BJ (cell line): ENCODE results near the gene MIS18A. TPM values are rescaled to one million over a fixed set of nuclear protein-coding genes. Genes with fewer than 3 reads are reported as not detected.
"Not testable (repeated sequence)": the region's sequence is repeated elsewhere in the genome, so short reads cannot be mapped to it uniquely, and the experiment has no call there.

Experiments used
- CTCF ChIA-PET: fragments of 350-600 bp; formaldehyde crosslinking; extraction: SDS; loops from one replicate; lab custom pipeline; 2021; ENCODE audit warnings: antibody characterized with exemption, inconsistent platforms; lab: Yijun Ruan, JAX
- POLR2A ChIA-PET: fragments of 300-600 bp; sonication (Branson Sonifier 250); formaldehyde crosslinking; extraction: SDS; loops from one replicate; lab custom pipeline; 2021; ENCODE audit warnings: antibody characterized with exemption; lab: Charles Lee
- DNase-seq: peaks from one replicate; pipeline ENCODE4 v3.0.0-alpha.2; 2011; ENCODE audit warnings: low read depth
- H3K27me3 ChIP-seq: 2 replicates; pipeline ENCODE4 v1.6.0; 2011; ENCODE audit warnings: low read length; ENCODE audit not compliant: control insufficient read depth, insufficient read depth
- H3K36me3 ChIP-seq: 2 replicates; pipeline ENCODE4 v1.5.1; 2011; ENCODE audit warnings: low read length; ENCODE audit not compliant: control insufficient read depth, insufficient read depth
- H3K4me3 ChIP-seq: 2 replicates; pipeline ENCODE4 v1.5.1; 2011; ENCODE audit warnings: low read depth, mild to moderate bottlenecking, control low read depth, low read length
- polyA plus RNA-seq: library from polyadenylated mRNA; depleted of rRNA; stranded (reverse); fragments of >200 nt; gene quantifications from 2 replicates; pipeline ENCODE4 v1.2.3, GENCODE V29; 2011
- TF ChIP-seq, protein P1 (sequence below): IDR thresholded peaks from 2 replicates; pipeline ENCODE4 v1.5.1; 2011; ENCODE audit warnings: low read depth, mild to moderate bottlenecking, control low read depth, inconsistent platforms, low read length, moderate library complexity; ENCODE audit not compliant: insufficient read depth

The MIS18A gene
- polyA plus RNA-seq, 1 experiment = 6.0 TPM

DNA sequence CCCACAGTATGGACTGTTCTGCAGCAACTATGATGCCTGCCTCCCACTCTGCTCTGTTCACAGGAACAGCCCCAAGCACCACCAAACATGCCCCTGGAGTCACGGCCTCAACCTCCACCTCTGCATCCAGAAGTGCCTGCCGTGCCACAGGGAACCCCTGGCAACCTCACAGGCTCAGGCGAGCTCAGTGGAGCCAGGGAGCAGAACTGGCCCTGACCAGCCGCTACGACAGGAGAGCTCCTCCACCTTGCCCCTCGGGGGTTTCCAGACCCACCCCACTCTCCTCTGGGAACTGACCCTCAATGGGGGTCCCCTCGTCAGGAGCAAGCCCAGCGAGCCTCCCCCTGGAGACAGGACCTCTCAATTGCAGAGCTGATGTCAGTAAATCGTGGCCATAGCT lies 32.8 kb upstream of the MIS18A start:
- Histone ChIP-seq H3K4me3 (no peak overlapping the region), H3K36me3 (peaks cover 14% of the 10 kb centered on the region), H3K27me3 (no peaks in the 10 kb centered on the region)
- ChIA-PET POLR2A (no interaction called here), CTCF (no interaction called here)
- DNase-seq = no peak
- TF ChIP-seq, protein P1, sequence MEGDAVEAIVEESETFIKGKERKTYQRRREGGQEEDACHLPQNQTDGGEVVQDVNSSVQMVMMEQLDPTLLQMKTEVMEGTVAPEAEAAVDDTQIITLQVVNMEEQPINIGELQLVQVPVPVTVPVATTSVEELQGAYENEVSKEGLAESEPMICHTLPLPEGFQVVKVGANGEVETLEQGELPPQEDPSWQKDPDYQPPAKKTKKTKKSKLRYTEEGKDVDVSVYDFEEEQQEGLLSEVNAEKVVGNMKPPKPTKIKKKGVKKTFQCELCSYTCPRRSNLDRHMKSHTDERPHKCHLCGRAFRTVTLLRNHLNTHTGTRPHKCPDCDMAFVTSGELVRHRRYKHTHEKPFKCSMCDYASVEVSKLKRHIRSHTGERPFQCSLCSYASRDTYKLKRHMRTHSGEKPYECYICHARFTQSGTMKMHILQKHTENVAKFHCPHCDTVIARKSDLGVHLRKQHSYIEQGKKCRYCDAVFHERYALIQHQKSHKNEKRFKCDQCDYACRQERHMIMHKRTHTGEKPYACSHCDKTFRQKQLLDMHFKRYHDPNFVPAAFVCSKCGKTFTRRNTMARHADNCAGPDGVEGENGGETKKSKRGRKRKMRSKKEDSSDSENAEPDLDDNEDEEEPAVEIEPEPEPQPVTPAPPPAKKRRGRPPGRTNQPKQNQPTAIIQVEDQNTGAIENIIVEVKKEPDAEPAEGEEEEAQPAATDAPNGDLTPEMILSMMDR = no peak

DNA sequence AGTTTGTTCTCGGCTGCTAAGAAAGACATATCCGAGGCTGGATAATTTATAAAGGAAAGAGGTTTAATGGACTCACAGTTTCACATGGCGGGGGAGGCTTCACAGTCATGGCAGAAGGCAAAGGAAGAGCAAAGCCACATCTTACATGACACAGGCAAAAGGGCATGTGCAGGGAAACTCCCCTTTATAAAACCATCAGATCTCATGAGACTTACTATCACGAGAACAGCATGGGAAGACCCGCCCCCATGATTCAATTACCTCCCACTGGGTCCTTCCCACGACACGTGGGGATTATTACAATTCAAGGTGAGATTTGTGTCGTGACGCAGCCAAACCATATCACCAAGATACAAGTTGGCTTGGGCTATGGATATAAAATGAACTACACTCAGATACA lies 32.1 kb upstream of the MIS18A start:
- CTCF ChIA-PET, H3K4me3 ChIP-seq, H3K27me3 ChIP-seq, DNase-seq: not testable (repeated sequence)
- peaks cover 12% of the 10 kb centered on the region for H3K36me3 ChIP-seq
- POLR2A ChIA-PET = interaction anchor here (0.7 kb wide), 1 partner anchor 699 kb away, joined by 5 read pairs; no protein-coding TSS in a partner anchor

DNA sequence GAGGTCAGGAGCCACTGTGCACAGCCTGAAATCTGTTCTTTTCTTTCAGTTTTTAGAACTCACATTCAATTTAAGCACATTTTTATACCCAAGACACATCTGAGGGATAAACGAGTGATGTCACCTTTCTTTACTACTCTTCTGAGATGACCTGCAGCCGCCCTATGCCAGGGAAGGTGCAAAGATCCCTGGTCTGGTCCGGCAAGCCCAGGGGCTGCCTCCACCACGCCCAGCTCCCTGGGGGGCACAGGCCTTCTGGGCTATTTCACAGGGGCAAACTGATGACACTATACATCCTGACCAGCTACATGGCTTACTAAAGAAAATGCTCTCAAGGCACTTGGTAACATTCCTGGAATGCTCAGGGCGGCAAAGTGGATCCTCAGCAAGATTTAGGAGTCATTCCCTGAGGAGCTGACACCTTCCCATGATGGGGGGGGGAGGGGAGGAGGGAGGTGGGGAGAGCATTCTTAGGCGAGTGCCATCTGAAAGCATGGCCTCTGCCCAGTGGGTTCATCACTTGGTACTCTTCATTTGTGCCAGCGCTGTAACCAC lies 31.1 kb upstream of the MIS18A start:
- Histone ChIP-seq H3K27me3 (no peaks in the 10 kb centered on the region), H3K36me3 (peaks cover 10% of the 10 kb centered on the region), H3K4me3 (no peak overlapping the region)
- ChIA-PET POLR2A (no interaction called here), CTCF (no interaction called here)
- TF ChIP-seq, protein P1 = no peak
- no peak for DNase-seq

DNA sequence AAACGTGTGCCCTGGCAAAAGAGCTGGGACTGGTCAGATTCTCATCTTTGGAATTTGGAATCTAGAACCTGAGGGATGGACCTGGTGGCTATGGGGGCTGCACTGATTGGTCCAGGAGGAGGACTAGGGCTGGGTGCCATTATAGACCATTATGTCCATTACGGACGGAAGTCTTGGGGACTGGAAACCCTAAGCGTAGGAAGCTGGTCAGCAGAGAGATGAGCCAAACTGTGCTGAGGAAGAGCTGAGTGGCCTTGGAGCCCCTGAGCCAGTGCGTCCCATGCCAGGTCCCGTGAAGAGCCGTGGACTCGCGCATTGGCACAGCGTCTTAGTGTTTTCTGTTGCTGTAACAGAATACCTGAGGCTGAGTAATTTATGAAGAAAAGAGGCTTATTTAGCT lies 29.8 kb upstream of the MIS18A start:
- H3K4me3 ChIP-seq = no peak overlapping the region
- TF ChIP-seq, protein P1 = no peak
- POLR2A ChIA-PET = no interaction called here
- DNase-seq = no peak
- no peaks in the 10 kb centered on the region for H3K27me3 ChIP-seq
- CTCF ChIA-PET = interaction anchor here (1.1 kb wide), 1 partner anchor 25 kb away, joined by 3 read pairs; no protein-coding TSS in a partner anchor
- peaks cover 9% of the 10 kb centered on the region for H3K36me3 ChIP-seq

DNA sequence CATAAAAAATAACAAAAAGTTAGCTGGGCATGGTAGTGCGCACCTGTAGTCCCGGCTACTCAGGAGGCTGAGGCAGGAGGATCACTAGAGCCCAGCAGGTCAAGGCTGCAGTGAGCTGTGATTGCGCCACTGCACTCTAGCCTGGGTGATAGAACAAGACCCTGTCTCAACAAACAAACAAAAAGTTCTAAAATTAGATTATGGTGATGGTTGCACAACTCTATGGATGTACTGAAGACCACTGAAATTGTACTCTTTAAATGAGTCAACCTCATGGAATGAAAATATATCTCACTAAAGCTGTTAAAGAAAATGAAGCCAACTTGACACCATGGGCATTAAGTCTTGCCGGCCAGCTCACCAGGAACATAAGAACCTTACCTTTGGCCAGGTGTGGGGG lies 28.9 kb upstream of the MIS18A start:
- peaks cover 7% of the 10 kb centered on the region; the same call in 1 of the 2 replicates for H3K36me3 ChIP-seq
- H3K4me3 ChIP-seq = no peak overlapping the region
- ChIA-PET POLR2A (interaction anchor here (0.6 kb wide), 1 partner anchor 1002 kb away, joined by 7 read pairs; no protein-coding TSS in a partner anchor), CTCF (interaction anchor here (0.6 kb wide), 1 partner anchor 113 kb away, joined by 3 read pairs; no protein-coding TSS in a partner anchor)
- no peaks in the 10 kb centered on the region for H3K27me3 ChIP-seq
- DNase-seq = no peak
- TF ChIP-seq, protein P1 = no peak
